Kasumi-1 (cell line): ENCODE measurements around the gene STK11IP.
A peak's percentile ranks its signal among the peaks of the same experiment; 100 is the strongest.

Experiments used
- DNase-seq, 2 experiments: peaks; one replicate each; lab custom pipeline; 2025; lab: John Stamatoyannopoulos, UW

Gene STK11IP, protein sequence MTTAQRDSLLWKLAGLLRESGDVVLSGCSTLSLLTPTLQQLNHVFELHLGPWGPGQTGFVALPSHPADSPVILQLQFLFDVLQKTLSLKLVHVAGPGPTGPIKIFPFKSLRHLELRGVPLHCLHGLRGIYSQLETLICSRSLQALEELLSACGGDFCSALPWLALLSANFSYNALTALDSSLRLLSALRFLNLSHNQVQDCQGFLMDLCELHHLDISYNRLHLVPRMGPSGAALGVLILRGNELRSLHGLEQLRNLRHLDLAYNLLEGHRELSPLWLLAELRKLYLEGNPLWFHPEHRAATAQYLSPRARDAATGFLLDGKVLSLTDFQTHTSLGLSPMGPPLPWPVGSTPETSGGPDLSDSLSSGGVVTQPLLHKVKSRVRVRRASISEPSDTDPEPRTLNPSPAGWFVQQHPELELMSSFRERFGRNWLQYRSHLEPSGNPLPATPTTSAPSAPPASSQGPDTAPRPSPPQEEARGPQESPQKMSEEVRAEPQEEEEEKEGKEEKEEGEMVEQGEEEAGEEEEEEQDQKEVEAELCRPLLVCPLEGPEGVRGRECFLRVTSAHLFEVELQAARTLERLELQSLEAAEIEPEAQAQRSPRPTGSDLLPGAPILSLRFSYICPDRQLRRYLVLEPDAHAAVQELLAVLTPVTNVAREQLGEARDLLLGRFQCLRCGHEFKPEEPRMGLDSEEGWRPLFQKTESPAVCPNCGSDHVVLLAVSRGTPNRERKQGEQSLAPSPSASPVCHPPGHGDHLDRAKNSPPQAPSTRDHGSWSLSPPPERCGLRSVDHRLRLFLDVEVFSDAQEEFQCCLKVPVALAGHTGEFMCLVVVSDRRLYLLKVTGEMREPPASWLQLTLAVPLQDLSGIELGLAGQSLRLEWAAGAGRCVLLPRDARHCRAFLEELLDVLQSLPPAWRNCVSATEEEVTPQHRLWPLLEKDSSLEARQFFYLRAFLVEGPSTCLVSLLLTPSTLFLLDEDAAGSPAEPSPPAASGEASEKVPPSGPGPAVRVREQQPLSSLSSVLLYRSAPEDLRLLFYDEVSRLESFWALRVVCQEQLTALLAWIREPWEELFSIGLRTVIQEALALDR

DNA sequence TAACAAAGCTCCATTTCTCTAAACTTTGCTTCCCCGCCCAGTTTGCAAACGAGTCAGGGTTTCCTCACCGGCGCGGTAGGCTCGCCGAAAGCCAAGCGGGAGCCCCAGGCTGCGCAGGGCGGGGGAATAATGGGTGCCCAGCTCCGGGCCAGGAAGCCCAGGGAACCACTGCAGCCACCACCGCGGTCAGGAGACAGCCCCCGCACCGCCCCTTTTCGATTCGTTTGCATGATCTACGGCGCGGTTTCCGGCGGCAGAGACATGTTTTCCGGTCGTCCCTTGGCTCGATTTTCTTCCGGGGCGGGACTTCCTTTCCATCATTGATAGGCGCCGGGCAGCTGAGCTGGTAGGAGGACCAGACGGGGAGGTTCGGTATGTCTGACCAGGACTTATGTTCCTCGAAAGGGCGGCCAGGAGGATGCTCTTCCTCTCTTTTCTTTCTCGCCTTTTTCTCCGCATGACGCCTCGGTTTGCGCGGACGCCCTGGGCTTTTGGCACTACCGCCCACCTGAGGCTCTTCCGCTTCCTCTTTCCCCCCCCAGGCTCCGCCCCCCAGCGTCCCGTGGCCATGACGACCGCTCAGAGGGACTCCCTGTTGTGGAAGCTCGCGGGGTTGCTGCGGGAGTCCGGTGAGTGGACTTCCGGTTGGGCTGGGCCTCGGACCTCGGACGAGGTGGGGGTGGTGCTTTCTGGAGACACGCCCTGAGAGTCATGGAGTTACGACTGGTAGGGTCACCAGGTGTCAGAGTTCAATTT, at the start of gene STK11IP:
Gene STK11IP (plus strand): TSS at position 306 of the 756 bp plus-strand sequence. CDS start 263 bp downstream, at position 569.
- peak; percentile 79 to 84 for DNase-seq

DNA sequence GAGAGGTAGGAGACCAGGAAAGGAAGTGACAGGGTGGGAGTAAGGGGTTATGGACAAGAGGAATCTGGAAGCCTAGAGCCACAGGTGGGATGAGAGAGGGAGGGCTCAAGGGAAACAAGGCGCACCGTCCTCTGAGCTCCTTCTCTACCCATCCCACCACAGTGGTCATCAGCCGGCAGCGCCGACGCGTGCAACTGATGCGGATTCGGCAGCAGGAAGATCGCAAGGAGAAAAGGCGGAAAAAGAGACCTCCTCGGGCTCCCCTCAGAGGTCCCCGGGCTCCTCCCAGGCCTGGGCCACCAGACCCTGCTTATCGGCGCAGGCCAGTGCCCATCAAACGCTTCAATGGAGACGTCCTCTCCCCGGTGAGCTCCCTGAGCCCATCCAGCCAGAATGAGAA, 48.7 kb upstream of the STK11IP start:
- no peak for DNase-seq

DNA sequence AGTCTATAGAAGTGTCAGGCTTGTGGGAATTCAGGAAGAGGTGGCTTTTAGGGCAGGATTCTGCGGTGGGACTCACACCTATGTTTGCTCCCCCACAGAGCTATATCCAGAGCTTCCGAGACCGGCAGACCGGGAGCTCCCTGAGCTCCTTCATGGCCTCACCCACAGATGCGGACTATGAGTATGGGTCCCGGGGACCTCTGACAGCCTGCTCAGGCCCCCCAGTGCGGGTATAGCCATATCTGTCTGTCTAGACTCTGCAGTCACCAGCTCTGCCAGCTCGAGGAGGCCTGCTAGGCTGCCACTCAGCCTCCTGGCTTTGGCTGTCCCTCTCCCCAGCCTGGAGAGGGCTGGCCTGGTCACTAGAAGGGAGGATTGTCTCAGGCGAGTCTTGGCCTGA, 48.0 kb upstream of the STK11IP start:
- DNase-seq, result no peak

DNA sequence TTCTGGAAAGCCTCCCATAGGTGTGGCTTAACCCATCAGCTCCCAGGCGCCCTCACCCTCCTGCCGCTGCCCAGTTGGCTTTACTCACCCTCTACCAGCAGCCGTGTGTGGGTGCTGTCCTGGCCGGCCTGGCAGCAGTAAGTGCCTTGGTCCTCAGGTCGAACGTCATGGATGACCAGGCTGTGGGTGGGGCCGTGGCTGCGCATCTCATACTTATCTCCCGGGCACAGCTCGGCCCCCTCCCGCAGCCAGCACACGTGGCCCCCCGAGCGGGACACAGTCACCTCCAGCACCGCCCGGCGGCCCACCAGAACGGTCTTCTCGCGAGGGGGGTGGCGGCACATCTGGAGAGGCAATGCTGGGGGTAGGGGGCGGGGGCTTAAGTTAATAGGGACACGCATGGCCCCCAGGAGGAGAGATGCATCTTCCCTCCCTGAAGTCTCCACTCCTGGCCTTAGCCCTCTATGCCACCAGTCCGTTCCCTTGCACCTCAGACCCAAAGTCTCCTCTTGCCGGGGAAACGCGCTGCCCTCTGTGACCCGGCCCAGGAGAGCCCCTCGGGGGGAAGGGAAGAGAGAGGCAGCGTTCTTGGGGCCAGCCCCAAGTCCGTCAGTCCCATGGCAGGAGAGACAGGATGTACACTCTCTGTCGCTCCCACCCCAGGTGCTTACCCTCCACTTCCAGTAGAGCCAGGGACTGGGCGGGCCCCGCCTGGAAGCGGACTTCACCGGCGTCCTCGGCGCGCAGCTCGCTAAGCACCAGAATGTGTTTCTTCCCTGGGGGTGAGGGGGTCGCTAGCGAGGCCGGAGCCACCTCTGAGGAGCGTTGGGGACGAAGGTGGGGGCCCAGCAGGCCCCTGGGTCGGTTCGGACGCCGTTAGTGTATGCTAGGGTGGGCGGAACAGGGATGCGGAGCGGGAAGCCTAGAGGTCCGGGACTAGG, 45.9 kb upstream of the STK11IP start:
- DNase-seq, result no peak

DNA sequence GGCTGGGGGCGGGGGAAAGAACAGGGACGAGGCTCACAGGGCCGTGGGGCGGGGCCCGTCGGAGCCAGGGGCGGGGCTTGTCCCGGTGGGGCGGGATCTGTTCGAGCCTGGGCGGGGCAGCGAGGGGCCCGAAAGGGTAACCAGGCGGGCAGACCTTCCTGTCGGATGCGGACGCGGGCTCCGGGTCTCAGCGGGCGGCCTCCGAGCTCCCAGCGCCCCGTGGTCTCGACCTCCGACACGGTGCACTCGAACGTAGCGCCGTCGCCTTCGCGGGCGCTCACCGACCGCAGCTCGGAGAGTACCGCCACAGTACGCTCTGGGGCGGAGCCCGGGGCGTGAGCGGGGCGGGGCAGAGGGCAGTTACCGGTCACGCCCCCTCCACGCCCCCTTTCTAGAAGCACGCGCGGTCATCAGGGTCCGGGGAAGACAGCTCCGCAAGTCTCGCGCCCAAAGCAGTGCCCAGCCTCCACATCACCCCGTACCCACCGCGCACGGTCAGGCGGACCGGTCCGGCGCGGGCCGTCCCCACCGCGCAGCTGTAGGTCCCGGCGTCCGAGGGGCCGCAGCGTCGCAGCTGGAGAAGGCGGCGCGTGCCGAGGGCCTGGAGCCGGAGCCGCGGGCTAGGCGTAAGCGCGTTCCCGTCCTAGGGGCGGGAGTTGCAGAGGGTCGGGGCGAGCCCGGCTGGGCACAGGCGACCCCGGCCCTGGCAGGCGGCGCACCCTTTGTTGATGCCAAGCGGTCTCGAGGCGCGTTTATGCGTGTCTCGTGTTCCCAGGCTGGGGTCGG, 45.1 kb upstream of the STK11IP start:
- no peak for DNase-seq

DNA sequence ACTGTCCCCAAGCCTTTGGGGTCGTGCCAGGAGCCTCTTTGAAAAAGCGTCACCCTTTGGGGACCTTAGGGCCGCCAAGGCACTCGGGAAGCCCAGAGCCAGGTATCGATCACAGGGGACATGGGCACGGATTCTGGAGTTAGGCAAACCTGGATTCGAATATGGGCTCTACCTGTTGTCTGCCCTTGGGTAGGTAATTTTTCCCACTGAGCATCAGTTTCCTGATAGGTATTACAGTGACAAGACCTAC, 44.6 kb upstream of the STK11IP start:
- DNase-seq, result no peak

DNA sequence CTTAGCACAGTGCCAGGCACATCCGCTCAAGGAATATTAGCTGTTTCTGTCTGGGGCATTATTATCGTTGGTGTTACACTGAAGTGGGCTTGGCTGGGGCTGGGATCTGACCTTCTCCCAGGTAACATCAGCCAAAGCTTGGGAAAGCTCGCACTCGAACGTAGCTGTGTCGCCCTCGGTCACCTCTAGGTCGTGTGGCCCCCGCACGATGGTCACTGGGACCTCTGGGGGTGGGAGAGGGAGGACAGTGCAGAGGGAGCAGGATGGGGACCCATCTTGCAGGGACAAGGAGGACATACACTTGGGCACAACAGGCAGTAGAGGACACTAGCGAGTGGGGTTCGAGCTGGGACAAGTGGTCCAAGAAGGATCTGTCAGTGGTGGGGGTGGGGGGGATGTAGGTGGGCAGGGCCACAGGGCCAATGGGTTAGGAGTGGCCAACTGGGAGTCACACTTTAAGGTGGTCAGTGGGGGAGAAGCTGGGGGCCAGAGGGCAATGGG, 44.1 kb upstream of the STK11IP start:
- DNase-seq, result no peak

DNA sequence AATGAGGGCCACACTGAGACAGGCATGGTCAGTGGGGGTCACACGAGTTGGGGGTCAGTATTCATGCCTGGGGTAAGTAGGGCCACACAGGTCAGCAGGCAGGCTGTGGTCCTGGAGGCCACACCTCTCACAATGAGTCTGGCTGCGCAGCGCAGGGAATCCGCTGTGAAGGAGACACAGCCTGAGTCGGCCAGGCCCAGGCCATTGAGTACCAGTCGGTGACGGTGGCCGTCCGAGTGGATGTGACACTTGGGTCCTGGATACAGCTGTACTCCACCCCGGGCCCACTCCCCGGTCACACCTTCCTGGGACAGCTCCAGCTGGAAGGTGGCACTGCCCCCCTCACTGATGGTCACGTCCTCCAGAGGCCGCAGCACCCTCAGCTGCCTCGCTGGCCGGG, 43.3 kb upstream of the STK11IP start:
- no peak for DNase-seq

DNA sequence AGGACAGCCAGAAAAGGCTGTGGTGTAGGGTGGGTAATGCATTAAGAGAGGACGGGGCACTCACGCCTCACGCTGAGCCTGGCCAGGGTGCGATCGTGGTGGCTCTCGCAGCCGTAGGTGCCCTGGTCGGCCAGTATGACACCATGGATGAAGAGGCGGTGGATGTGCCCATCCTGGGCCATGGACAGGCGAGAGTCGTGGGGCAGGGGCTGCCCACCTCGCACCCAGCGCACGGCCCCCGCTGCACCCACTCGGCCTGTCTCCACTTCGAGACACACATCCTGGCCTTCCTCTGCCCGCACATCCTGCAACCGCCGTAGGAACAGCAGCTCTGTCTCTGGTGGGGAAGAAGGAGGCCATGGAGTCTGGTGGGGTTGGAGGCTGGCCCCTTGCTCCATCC, 41.7 kb upstream of the STK11IP start:
- DNase-seq, result no peak

DNA sequence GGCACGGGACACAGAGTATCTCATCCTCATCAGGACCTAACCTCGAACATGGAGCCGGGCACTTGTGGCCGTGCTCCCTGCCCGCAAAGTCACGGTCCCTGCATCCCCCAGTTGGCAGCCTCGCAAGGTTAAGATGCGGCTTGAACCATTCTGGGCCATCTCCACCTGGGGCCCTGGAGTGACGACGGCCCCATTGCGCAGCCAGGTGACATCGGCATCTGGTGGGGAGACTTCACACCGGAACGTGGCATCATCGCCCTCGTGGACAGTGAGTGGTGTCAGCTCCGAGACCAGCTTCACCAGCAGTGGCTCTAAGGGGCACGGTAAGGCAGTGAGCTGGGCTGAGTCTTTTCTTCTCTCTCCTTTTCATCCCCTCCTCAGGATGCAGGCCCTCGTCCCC, 41.2 kb upstream of the STK11IP start:
- DNase-seq, result no peak

DNA sequence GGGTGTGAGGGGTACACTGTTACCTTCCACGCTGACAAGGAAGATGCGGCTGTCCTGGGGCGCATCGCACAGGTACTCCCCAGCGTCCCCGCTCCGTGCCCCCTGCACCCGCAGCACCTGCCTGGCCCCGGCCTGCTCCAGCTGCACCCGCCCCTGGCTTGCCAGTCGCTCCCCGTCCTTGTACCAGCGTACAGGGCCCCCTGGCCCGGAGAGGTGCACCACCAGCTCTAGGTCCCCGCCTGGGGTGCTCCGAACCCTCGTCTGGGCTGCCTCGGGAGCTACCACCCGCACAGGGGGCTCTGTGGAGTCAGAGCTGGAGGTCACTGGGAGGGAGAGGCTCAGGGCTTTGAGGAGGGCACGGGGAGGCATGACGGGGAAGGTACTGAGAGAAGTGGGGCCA, 40.3 kb upstream of the STK11IP start:
- no peak for DNase-seq

DNA sequence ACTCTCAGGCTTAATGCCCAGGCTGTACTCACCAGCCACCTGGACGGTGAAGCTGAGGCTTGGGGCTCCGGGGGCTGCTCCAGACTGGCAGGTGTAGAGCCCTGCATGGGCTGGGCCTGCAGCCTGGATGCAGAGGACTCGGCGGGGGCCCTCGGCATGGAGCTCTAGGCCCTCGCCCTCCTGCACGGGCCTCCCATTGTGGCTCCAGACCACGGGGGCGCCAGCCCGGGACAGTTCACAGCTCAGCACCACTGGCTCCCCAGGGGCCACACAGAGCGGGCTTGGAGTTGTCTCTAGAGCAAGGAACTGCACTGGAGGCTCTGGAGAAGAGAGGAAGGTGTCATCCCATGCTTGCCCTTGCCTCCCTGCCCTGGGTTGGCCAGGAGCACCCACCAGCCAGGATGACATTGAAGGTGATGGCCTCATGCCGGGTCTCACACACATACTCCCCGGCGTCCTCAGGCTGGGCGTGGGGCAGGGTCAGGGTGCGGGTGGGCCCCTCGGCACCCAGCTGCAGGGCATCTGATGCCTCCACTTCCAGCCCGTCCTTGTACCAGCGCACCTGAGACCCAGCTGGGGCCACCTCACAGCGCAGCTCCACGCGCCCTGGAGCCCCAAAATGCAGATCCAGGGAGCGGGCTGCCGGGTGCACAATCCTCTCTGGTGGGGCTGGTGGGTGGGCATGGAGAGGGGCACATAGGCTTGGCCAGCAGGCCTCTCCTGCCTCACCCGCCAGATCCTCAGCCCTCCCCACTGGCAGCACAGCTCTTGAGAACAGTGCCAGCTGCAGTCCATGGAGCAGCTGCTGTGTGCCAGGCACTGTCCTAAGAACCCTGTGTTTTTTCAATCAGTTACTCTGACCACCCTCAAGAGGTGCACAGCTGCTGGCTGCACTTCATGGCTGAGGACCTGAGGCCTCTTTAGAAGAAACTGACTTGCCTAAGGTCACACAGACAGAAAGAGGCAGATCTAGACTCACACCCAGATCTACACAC, 39.6 kb upstream of the STK11IP start:
- no peak for DNase-seq

DNA sequence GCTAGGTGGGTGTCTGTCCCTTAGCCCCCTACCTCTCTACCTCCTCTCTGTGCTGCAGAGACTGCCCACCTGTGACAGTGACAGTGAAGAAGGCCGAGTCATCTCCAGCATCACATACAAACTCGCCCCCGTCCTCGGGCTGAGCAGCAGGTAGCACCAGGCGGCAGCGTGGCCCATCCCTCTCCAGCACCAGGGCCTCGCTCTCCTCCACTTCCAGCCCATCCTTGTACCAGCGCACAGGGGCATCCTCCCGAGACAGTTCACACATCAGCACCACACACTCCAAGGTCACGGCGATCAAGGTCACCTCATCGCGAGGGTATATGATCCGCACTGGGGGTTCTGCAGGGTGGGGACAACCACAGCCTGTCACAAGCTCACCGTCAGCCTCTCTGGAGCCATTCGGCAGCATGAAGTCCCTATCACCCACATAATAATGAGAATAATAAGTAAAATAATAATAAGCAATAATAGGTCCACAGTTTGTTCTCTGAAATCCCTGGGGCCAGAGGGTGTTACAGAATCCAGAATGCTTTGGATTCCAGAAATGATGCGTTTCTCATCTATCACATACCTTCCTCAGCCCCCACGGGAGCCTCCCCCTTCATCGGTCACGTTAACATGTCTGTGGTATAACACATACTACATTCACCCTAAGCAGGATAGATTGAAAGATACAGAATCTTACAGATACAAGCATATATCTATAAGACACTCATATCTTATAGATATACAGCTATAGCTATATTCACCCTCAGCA, 38.3 kb upstream of the STK11IP start:
- DNase-seq, result no peak

DNA sequence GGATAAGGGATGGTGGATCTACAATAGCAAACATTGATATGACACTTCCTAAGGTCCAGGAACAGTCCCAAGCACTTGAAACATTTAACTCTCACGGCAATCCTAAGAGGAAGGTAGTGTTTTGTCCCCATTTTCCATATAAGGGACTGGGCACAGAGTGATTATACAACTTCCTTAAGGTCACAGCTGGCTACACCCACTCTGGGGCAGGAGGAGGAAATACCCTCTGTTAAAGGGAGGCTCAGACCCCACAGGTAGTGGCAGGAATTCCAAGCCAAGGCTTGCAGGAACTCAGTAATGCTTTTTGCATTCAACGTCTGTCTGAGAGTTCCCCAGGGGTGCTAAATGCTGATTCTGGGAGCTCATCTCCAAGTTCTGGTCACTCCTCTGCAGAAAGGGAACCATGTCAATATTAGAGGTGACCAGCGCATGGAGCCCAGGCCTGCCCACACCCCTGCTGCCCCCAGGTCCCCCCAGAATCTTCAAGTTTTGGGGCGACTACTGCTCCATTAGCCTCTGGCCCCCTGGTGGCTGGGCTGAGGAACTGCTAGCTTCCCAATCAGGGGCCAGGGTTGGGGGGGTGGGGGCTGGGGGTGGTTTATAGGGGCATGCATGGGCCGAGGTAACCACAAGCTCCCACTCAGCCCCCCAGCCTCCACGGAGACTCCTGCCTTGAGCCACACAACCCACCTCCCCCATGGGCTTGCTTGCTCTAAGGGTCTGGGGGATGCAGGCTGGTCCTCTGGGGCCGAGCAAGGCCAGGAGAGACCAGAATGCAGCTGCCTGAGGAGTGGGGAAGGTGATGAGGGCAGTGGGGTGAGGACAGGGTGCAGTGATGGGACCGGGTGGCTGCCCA, 37.4 kb upstream of the STK11IP start:
- no peak for DNase-seq

DNA sequence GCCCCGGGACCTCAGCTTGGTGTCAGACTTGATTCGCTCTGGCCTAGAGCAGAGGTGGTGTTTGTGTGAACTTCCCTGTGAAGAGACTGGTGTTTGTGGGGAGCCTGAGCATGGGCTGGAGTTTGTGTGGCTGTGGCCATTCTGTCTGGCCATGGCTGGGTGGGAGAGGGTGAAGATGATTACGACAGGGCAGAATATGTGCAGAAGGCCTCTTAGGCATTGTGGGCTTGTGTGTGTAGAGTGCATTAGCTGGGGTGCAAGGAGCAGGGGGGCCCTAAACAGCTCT, 36.8 kb upstream of the STK11IP start:
- no peak for DNase-seq

DNA sequence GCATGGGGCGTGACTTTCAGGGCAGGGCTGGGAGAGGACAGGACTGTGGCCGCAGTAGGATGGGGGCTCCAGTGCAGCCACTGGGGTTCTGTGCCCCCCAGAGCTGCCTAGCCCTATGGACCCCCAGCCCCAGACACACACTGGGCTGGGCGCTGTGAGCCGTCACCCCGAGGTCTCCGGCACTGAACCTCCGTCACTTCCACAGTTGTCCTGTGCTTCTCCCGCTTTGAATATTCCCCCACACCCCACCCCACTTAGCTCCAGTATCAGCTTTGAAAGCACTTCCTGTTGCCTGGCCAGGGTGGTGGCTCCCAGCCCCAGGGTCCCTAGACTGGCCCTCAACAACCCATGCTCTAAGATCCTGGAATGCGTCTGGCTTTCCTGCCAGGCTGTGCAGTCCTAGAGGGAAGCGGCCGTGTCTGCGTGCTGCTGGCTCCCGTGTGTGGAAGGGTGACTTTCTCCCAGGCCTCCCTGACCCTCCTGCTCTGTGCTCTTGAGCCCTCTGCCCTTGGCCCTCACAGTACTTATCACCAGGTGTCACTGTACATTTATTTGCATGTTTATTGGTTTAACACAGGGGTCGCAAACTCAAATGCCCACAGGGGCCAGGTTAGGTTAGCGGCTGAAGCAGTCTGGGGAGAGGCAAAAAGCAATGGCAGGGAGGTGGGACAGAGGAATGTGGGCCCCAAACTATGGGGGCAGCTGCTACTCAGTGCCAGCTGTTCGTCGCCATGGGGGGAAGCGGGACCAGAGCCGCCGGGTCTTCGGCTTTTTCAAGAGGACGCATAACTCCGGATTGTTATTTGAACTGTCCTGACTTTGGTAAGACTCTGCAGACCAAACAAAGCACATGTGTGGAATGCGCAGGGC, 36.2 kb upstream of the STK11IP start:
- DNase-seq, result no peak
